Testis (tissue), 2 donors: ENCODE measurements around the gene PDE6B.

Experiments used
- POLR2A ChIP-seq: fragments of 450-650 bp; IDR thresholded peaks from one replicate; pipeline ENCODE4 v1.6.1; 2017; ENCODE audit warnings: antibody characterized with exemption, mild to moderate bottlenecking, moderate library complexity
- TF ChIP-seq, protein P1 (sequence below), 3 experiments: fragments of 450-650 bp in 2 of 3; fragments of 200-600 bp in 1 of 3; sonication (generic) in 1 of 3; IDR thresholded peaks; one replicate each; pipeline ENCODE4 v1.5.1; 2016 to 2019; ENCODE audit warnings: antibody characterized with exemption in 3 of 3, mild to moderate bottlenecking in 2 of 3, moderate library complexity in 1 of 3

DNA sequence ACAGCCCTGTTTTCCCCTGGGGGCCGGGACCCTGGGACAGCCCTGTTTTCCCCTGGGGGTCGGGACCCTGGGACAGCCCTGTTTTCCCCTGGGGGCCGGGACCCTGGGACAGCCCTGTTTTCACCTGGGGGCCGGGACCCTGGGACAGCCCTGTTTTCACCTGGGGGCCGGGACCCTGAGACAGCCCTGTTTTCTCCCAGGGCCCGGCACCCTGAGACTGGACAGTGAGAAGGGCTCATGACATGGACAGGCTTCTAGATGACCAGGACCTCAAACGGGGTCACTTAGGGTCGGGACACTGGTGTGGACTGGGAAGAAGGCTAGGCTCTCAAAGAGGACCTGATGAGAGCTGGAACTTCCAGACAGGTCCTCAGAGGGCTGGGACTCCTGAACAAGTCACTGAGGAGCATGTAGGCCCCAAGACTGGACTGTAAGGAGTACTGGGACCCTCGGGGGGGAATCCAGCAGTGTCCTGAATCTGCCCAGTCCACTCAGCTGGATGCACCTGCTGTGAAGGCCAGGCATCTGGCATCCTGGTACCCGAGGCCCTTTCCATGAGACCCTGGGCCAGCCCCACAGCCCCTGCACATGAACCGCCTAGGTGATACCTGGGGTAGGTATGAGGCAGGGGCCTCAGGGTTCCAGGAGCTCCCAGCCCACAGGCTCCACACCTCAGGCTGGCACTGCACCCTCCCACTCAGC, 82.7 kb downstream of the PDE6B start:
- no peak for TF ChIP-seq POLR2A
- TF ChIP-seq, protein P1, sequence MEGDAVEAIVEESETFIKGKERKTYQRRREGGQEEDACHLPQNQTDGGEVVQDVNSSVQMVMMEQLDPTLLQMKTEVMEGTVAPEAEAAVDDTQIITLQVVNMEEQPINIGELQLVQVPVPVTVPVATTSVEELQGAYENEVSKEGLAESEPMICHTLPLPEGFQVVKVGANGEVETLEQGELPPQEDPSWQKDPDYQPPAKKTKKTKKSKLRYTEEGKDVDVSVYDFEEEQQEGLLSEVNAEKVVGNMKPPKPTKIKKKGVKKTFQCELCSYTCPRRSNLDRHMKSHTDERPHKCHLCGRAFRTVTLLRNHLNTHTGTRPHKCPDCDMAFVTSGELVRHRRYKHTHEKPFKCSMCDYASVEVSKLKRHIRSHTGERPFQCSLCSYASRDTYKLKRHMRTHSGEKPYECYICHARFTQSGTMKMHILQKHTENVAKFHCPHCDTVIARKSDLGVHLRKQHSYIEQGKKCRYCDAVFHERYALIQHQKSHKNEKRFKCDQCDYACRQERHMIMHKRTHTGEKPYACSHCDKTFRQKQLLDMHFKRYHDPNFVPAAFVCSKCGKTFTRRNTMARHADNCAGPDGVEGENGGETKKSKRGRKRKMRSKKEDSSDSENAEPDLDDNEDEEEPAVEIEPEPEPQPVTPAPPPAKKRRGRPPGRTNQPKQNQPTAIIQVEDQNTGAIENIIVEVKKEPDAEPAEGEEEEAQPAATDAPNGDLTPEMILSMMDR (IDR thresholded peaks at IDR 0.05): no peak
